Calu3 (cell line): Measurements from ENCODE around the gene SYNE3. TPM values are rescaled to one million over a fixed set of nuclear protein-coding genes. Genes with fewer than 3 reads are reported as not detected.

Source experiments
- BruUV-seq: library from RNA; stranded (reverse); fragments of 400-500 nt; replicated peaks from 2 replicates; lab custom pipeline; 2021; lab: Mats Ljungman, UMichigan
- CTCF ChIA-PET: fragments of 300-600 bp; sonication (Branson Sonifier 250); formaldehyde crosslinking; loops from one replicate; lab custom pipeline; 2022; ENCODE audit warnings: antibody characterized with exemption; lab: Charles Lee
- DNase-seq: peaks from one replicate; pipeline ENCODE4 v3.0.0; 2022
- H3K27ac Mint-ChIP-seq: one replicate; pipeline ENCODE4 v1.8.0; 2022; ENCODE audit warnings: mixed read lengths; ENCODE audit not compliant: unreplicated experiment
- H3K27me3 Mint-ChIP-seq: one replicate; pipeline ENCODE4 v1.8.0; 2022; ENCODE audit warnings: mixed read lengths; ENCODE audit not compliant: unreplicated experiment
- H3K36me3 Mint-ChIP-seq: one replicate; pipeline ENCODE4 v1.8.0; 2022; ENCODE audit warnings: mild to moderate bottlenecking, moderate library complexity, mixed read lengths; ENCODE audit not compliant: insufficient read depth, unreplicated experiment
- H3K4me1 Mint-ChIP-seq: one replicate; pipeline ENCODE4 v1.8.0; 2022; ENCODE audit warnings: mild to moderate bottlenecking, low read depth, mixed read lengths; ENCODE audit not compliant: unreplicated experiment
- H3K4me3 Mint-ChIP-seq: one replicate; pipeline ENCODE4 v1.8.0; 2022; ENCODE audit warnings: mild to moderate bottlenecking, low read depth, moderate library complexity, mixed read lengths; ENCODE audit not compliant: unreplicated experiment
- H3K9me3 Mint-ChIP-seq: one replicate; pipeline ENCODE4 v1.8.0; 2022; ENCODE audit warnings: low read depth, mixed read lengths; ENCODE audit not compliant: unreplicated experiment
- CTCF ChIP-seq: fragments of 200-600 bp; IDR thresholded peaks from one replicate; pipeline ENCODE4 v1.8.0; 2022; ENCODE audit warnings: antibody characterized with exemption; ENCODE audit not compliant: unreplicated experiment
- intact Hi-C: fragments of 100-400 bp; cut with micrococcal nuclease; formaldehyde crosslinking; loops from one replicate; pipeline ENCODE4 v1.10.0; 2022; ENCODE audit not compliant: unreplicated experiment
- total RNA-seq: library from RNA; stranded (reverse); gene quantifications from 2 replicates; pipeline ENCODE4 v1.2.3, GENCODE V29; 2022

Gene SYNE3
- total RNA-seq, 1 experiment from 2014 or later = 0.97 TPM

DNA sequence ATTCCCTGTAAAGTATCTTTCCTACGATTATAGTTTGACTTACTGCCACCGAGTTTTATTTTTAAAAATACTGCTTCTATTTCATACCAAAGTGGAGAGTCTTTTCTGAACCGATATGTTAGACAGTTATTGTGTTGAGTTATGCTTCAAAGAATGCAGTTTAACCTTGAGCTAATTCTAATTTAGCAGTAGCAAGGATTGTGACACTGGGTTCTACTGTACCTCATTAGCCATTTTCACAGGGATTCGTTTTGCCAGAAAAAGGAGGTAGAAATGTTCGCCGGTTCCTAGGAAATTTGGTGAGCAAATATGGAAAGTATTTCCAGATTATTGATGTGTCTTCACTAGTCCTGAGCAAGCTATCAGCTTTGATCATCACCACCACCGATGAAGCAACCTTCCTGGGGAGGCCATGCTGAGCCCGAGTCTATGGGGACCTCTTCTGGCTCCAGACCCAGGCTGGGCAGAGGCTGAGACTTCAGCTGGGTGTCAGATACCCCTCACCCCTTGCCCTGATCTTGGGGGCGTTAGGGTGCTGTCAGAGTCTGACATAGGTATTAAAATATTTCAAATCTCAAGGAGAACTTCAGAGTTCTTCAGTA lies 32.0 kb upstream of the SYNE3 start:
- intact Hi-C loops = no loop called here
- BruUV-seq = no TSS peak
- Mint-ChIP-seq H3K9me3 (no peaks in the 10 kb centered on the region), H3K4me1 (peaks cover 55% of the 10 kb centered on the region), H3K4me3 (no peak overlapping the region), H3K27me3 (no peaks in the 10 kb centered on the region), H3K27ac (no peak overlapping the region), H3K36me3 (peaks cover 10% of the 10 kb centered on the region)
- DNase-seq = no peak
- no peak for TF ChIP-seq CTCF
- CTCF ChIA-PET = interaction anchor here (0.5 kb wide), 1 partner anchor 21 kb away, joined by 4 read pairs; no protein-coding TSS in a partner anchor

GRCh38 chr14:95547626-95548327 lies 31.3 kb upstream of the SYNE3 start:
- CTCF ChIA-PET = interaction anchor here (0.5 kb wide), 1 partner anchor 20 kb away, joined by 4 read pairs; no protein-coding TSS in a partner anchor
- peaks cover 55% of the 10 kb centered on the region for H3K4me1 Mint-ChIP-seq

DNA sequence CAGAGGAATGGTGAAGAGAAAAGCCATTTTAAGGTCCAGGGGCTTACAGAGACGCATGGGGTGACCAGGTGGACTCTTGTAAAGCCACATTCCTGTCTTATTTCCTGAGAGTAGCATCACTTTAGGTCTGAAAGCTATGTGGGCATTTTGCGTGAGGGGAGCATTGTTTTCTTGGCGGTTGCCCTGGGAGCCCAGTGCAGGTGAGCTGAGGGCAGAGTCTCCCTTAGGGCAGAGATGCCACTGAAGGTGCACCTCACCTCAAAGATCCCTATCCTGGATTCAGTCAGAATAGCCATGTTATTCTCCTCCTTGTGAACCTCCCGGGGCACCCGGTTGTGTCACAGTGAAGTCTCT lies 30.8 kb upstream of the SYNE3 start:
- no peaks in the 10 kb centered on the region for H3K9me3 Mint-ChIP-seq
- BruUV-seq = no TSS peak
- H3K4me3 Mint-ChIP-seq = no peak overlapping the region
- intact Hi-C loops = no loop called here
- peak; percentile 13 for DNase-seq
- TF ChIP-seq CTCF = no peak
- H3K27me3 Mint-ChIP-seq = no peaks in the 10 kb centered on the region
- H3K27ac Mint-ChIP-seq = peak overlapping the region; percentile 45
- peaks cover 55% of the 10 kb centered on the region for H3K4me1 Mint-ChIP-seq
- CTCF ChIA-PET = no interaction called here
- H3K36me3 Mint-ChIP-seq = peaks cover 10% of the 10 kb centered on the region

More at GRCh38 chr14:95547626-95548327, 31.3 kb upstream of the SYNE3 start:
- H3K36me3 Mint-ChIP-seq = peaks cover 10% of the 10 kb centered on the region
- intact Hi-C loops = no loop called here
- peak overlapping the region; percentile 45 for H3K27ac Mint-ChIP-seq
- no TSS peak for BruUV-seq
- no peaks in the 10 kb centered on the region for H3K27me3 Mint-ChIP-seq
- no peaks in the 10 kb centered on the region for H3K9me3 Mint-ChIP-seq
- no peak for TF ChIP-seq CTCF
- peak; percentile 21 for DNase-seq
- H3K4me3 Mint-ChIP-seq = no peak overlapping the region

DNA sequence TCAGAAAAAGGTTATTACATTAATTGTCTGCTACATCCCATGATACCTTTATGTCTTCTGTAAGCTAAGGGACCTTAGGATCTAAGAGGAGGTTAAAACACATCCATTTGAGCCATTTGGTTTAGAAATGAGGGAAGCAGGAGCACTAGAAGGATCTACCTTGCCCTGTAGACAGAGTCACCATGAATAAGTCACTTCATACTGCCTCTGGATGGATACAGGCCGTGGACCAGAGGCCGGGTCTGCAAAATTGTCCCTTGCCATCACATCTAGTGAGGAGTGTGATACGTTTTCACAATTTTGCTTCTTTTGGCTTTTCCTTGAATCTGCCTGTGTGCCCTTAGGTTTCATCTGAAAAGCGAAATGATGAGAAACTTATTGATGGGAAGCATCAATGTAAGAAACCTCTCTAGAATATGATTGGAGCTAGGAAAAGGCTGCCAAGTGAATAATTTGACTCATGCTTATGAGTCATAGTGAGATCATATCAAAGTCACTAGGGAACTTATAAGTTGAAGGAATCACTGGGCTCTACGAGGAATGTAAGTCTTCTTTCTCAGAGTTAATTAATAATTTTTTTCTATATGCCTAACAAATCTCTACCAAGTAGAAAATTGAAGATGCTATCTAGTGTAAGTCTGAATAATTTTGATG lies 29.2 kb upstream of the SYNE3 start:
- CTCF ChIA-PET = no interaction called here
- Mint-ChIP-seq H3K36me3 (peaks cover 10% of the 10 kb centered on the region), H3K27me3 (no peaks in the 10 kb centered on the region), H3K4me3 (no peak overlapping the region), H3K4me1 (peaks cover 42% of the 10 kb centered on the region), H3K9me3 (no peaks in the 10 kb centered on the region), H3K27ac (peak overlapping the region; percentile 47)
- TF ChIP-seq CTCF = no peak
- no peak for DNase-seq
- no TSS peak for BruUV-seq
- intact Hi-C loops = no loop called here
